GM12873 (cell line): Measurements from ENCODE around the gene RINL.

Source experiments
- CTCF ChIP-seq: IDR thresholded peaks from 2 replicates; pipeline ENCODE4 v1.5.1; 2012; ENCODE audit warnings: low read depth, mild to moderate bottlenecking, moderate library complexity, low read length, control low read depth; ENCODE audit not compliant: insufficient read depth; ENCODE audit errors: missing control alignments

The RINL gene

GRCh38 chr19:38901683-38902082 is 23.6 kb upstream of the RINL start:
- no peak for TF ChIP-seq CTCF

GRCh38 chr19:38900743-38901190 is 22.7 kb upstream of the RINL start:
- TF ChIP-seq CTCF, result no peak

- TF ChIP-seq CTCF, result no peak
These were observed 22.1 kb upstream of the RINL start for GRCh38 chr19:38900202-38900629.

GRCh38 chr19:38899447-38900201 is 21.5 kb upstream of the RINL start, which contains the start of the genes NFKBIB and SIRT2:
TSS of gene NFKBIB (plus strand) at chr19:38899969. CDS start at chr19:38900033, 64 bp downstream.
TSS of gene SIRT2 (minus strand) at chr19:38899618. CDS start at chr19:38899521, 97 bp downstream.
- TF ChIP-seq CTCF, result no peak

- no peak for TF ChIP-seq CTCF
These were observed 20.8 kb upstream of the RINL start for GRCh38 chr19:38898788-38899446.

- TF ChIP-seq CTCF, result no peak
These were observed 16.9 kb upstream of the RINL start for GRCh38 chr19:38894968-38895367.

GRCh38 chr19:38893341-38893771 is 15.3 kb upstream of the RINL start:
- no peak for TF ChIP-seq CTCF
